HUDEP-2 (cell line): ENCODE data around the gene CHKB.
"Not testable (repeated sequence)": the region's sequence is repeated elsewhere in the genome, so short reads cannot be mapped to it uniquely, and the experiment has no call there.

Experiments used
- DNase-seq, 76 experiments: peaks; one replicate each; lab custom pipeline; 2025; ENCODE audit not compliant: unreplicated experiment in 76 of 76; lab: John Stamatoyannopoulos, UW

The CHKB gene

GRCh38 chr22:50612528-50613221 lies 30.0 kb upstream of the CHKB start:
- DNase-seq = no peak

GRCh38 chr22:50612168-50612527 lies 29.5 kb upstream of the CHKB start:
- no peak for DNase-seq

GRCh38 chr22:50611341-50612060 lies 28.9 kb upstream of the CHKB start:
- no peak for DNase-seq

- no peak for DNase-seq
These were observed 27.9 kb upstream of the CHKB start for GRCh38 chr22:50610581-50610980.

GRCh38 chr22:50610041-50610451 lies 27.4 kb upstream of the CHKB start:
- DNase-seq = no peak

- no peak for DNase-seq
These were observed 26.9 kb upstream of the CHKB start for GRCh38 chr22:50609599-50609998.

GRCh38 chr22:50608996-50609395 lies 26.3 kb upstream of the CHKB start:
- no peak for DNase-seq

GRCh38 chr22:50608058-50608840 lies 25.6 kb upstream of the CHKB start:
- DNase-seq = not testable (repeated sequence)

- DNase-seq = no peak
These were observed 25.0 kb upstream of the CHKB start for GRCh38 chr22:50607659-50608020.

GRCh38 chr22:50606946-50607658 lies 24.5 kb upstream of the CHKB start:
- no peak for DNase-seq

GRCh38 chr22:50606165-50606945 lies 23.7 kb upstream of the CHKB start:
- DNase-seq = no peak

- no peak for DNase-seq
These were observed 23.0 kb upstream of the CHKB start for GRCh38 chr22:50605613-50606074.

- no peak for DNase-seq
These were observed 22.5 kb upstream of the CHKB start for GRCh38 chr22:50605002-50605612.

- DNase-seq = no peak
These were observed 21.8 kb upstream of the CHKB start for GRCh38 chr22:50604256-50605001.

- DNase-seq = no peak
These were observed 21.0 kb upstream of the CHKB start for GRCh38 chr22:50603511-50604255.

GRCh38 chr22:50602338-50602700 lies 19.7 kb upstream of the CHKB start:
- DNase-seq = no peak

GRCh38 chr22:50601669-50602337 lies 19.2 kb upstream of the CHKB start:
- DNase-seq = no peak
